ENCODE measurements around the gene SLC9A8.

GRCh38 chr20:49769048-49769581 lies 43.5 kb upstream of the SLC9A8 start:
- no peak for TF ChIP-seq EZH2phosphoT487 (IDR thresholded peaks at IDR 0.05; ENCODE audit: borderline replicate concordance, low read depth, low read length)
- no peak for TF ChIP-seq CTCF (conservative IDR thresholded peaks at IDR 0.05; ENCODE audit: low read length)

Measured in OCI-LY7 (cell line).